Osteocyte (in vitro differentiated cells): ENCODE data around the gene BOLA1. TPM values are rescaled to one million over a fixed set of nuclear protein-coding genes. Genes with fewer than 3 reads are reported as not detected.

Experiments used
- DNase-seq: peaks from one replicate; pipeline ENCODE4 v3.0.0; 2021; ENCODE audit warnings: mixed read lengths; ENCODE audit not compliant: unreplicated experiment; ENCODE audit errors: extremely low spot score
- H3K27ac Mint-ChIP-seq: one replicate; pipeline ENCODE4 v1.8.0; 2021; ENCODE audit warnings: mild to moderate bottlenecking, mixed read lengths; ENCODE audit not compliant: unreplicated experiment
- H3K27me3 Mint-ChIP-seq: one replicate; pipeline ENCODE4 v1.8.0; 2021; ENCODE audit warnings: mixed read lengths; ENCODE audit not compliant: unreplicated experiment
- H3K36me3 Mint-ChIP-seq: one replicate; pipeline ENCODE4 v1.8.0; 2021; ENCODE audit warnings: mixed read lengths; ENCODE audit not compliant: unreplicated experiment
- H3K4me1 Mint-ChIP-seq: one replicate; pipeline ENCODE4 v1.8.0; 2021; ENCODE audit warnings: mixed read lengths; ENCODE audit not compliant: unreplicated experiment
- H3K4me3 Mint-ChIP-seq: one replicate; pipeline ENCODE4 v1.8.0; 2021; ENCODE audit warnings: mild to moderate bottlenecking, moderate library complexity, mixed read lengths; ENCODE audit not compliant: unreplicated experiment
- H3K9me3 Mint-ChIP-seq: one replicate; pipeline ENCODE4 v1.8.0; 2021; ENCODE audit warnings: mixed read lengths; ENCODE audit not compliant: unreplicated experiment
- CTCF ChIP-seq: fragments of 200-600 bp; sonication (generic); IDR thresholded peaks from 2 replicates; pipeline ENCODE4 v1.5.0; 2021; ENCODE audit warnings: antibody characterized with exemption, mild to moderate bottlenecking, moderate library complexity
- total RNA-seq: library from RNA; stranded (reverse); gene quantifications from 2 replicates; pipeline ENCODE4 v1.2.1, GENCODE V29; 2021

BOLA1 gene
- total RNA-seq, 1 donor from 2014 or later, result 13.7 TPM

GRCh38 chr1:149917571-149918144, 18.3 kb downstream of the BOLA1 start, which contains the start of gene SV2A:
Gene SV2A, minus strand, starts transcription at chr1:149917844. Its CDS starts 4,004 bp downstream, at chr1:149913840.
- Mint-ChIP-seq H3K36me3 (peaks cover 12% of the 10 kb centered on the region), H3K4me1 (peaks cover 18% of the 10 kb centered on the region), H3K27ac (peak within 1 kb of the TSS; percentile 41), H3K4me3 (peak within 1 kb of the TSS; percentile 85), H3K9me3 (no peaks in the 10 kb centered on the region), H3K27me3 (no peaks in the 10 kb centered on the region)
- DNase-seq, result no peak
- no peak for TF ChIP-seq CTCF

- TF ChIP-seq CTCF, result no peak
- H3K9me3 Mint-ChIP-seq, result no peaks in the 10 kb centered on the region
- peaks cover 38% of the 10 kb centered on the region for H3K36me3 Mint-ChIP-seq
- H3K4me3 Mint-ChIP-seq, result no peak overlapping the region
- peaks cover 28% of the 10 kb centered on the region for H3K4me1 Mint-ChIP-seq
- H3K27ac Mint-ChIP-seq, result no peak overlapping the region
- H3K27me3 Mint-ChIP-seq, result no peaks in the 10 kb centered on the region
- no peak for DNase-seq
Observed at GRCh38 chr1:149923626-149924025, 24.3 kb downstream of the BOLA1 start.

DNA sequence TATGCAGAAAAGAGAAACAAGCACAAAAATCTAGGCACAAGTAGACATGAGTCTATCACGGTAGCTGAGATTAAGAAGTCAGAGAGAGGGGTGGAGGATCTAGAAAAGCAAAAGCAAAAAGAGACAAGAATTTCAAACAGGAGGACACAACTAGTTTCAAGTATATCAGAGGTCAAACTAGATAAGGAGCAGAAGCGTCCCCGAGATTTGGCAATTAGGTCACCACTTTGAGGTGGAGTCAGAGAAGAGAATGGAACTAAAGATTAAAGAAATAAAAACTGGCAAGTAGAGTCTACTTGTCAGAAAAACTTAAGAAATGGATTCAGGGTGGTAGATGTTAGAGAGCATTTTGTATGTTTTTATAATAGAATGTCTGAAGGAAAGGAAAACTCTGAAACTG, 26.0 kb downstream of the BOLA1 start:
- TF ChIP-seq CTCF, result no peak
- Mint-ChIP-seq H3K36me3 (peaks cover 38% of the 10 kb centered on the region), H3K27me3 (no peaks in the 10 kb centered on the region), H3K4me3 (peak overlapping the region; percentile 55), H3K9me3 (no peaks in the 10 kb centered on the region), H3K4me1 (peaks cover 30% of the 10 kb centered on the region), H3K27ac (no peak overlapping the region)
- DNase-seq, result no peak

DNA sequence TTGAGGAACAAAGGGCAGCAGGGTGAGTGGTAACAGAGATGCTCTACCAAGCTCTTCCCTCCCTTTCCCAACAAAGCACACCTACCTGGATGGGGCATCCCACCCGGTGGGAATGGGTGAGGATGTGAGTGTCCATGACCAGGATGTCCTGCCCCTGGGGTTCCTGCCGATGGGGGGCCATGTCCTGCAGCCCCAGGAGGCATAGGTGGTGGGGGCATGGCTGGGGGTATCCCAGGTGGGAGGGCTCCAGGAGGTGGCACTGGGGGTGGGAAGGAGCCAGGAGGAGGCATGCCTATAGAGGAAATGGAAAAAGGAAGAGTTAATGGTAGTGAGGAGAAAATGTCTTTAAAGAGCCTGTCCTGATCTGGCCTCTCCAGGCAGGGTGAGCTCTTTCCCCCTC, 26.4 kb downstream of the BOLA1 start:
- no peak overlapping the region for H3K27ac Mint-ChIP-seq
- H3K4me3 Mint-ChIP-seq, result peak overlapping the region; percentile 95
- peaks cover 41% of the 10 kb centered on the region for H3K36me3 Mint-ChIP-seq
- DNase-seq, result no peak
- H3K9me3 Mint-ChIP-seq, result no peaks in the 10 kb centered on the region
- TF ChIP-seq CTCF, result no peak
- peaks cover 30% of the 10 kb centered on the region for H3K4me1 Mint-ChIP-seq
- no peaks in the 10 kb centered on the region for H3K27me3 Mint-ChIP-seq

GRCh38 chr1:149926296-149926695, 26.9 kb downstream of the BOLA1 start:
- no peak for TF ChIP-seq CTCF
- no peak overlapping the region for H3K27ac Mint-ChIP-seq
- no peaks in the 10 kb centered on the region for H3K9me3 Mint-ChIP-seq
- no peaks in the 10 kb centered on the region for H3K27me3 Mint-ChIP-seq
- H3K36me3 Mint-ChIP-seq, result peaks cover 42% of the 10 kb centered on the region
- H3K4me3 Mint-ChIP-seq, result peak overlapping the region; percentile 95
- DNase-seq, result no peak
- H3K4me1 Mint-ChIP-seq, result peaks cover 31% of the 10 kb centered on the region
